GM10266 (cell line): ENCODE measurements around the gene M1AP.

Experiments
- DNase-seq: peaks from one replicate; pipeline ENCODE4 v3.0.0; 2012; ENCODE audit errors: extremely low spot score
- CTCF ChIP-seq: IDR thresholded peaks from 2 replicates; pipeline ENCODE4 v1.5.1; 2012; ENCODE audit warnings: mild to moderate bottlenecking, low read depth; ENCODE audit not compliant: control insufficient read depth, insufficient read depth; ENCODE audit errors: missing control alignments

M1AP gene

GRCh38 chr2:74525717-74526648 is 122.1 kb downstream of the M1AP start, which contains the start of gene DQX1:
Gene DQX1 (minus strand): TSS chr2:74526231. CDS start chr2:74525729, 502 bp downstream.
- no peak for TF ChIP-seq CTCF
- peak; percentile 69 for DNase-seq

GRCh38 chr2:74524955-74525716 is 123.0 kb downstream of the M1AP start:
- DNase-seq, result no peak
- TF ChIP-seq CTCF, result no peak

GRCh38 chr2:74524005-74524404 is 124.1 kb downstream of the M1AP start:
- no peak for DNase-seq
- TF ChIP-seq CTCF, result no peak

- no peak for DNase-seq
Observed at GRCh38 chr2:74522516-74522915, 125.6 kb downstream of the M1AP start.

GRCh38 chr2:74516650-74517049 is 131.5 kb downstream of the M1AP start:
- DNase-seq, result no peak
- no peak for TF ChIP-seq CTCF

More at GRCh38 chr2:74522516-74522915, 125.6 kb downstream of the M1AP start:
- no peak for TF ChIP-seq CTCF

GRCh38 chr2:74515981-74516633 is 132.0 kb downstream of the M1AP start:
- no peak for TF ChIP-seq CTCF
- peak; percentile 92 for DNase-seq
